Measurements from ENCODE around the gene KRTAP4-6. TPM values are rescaled to one million over a fixed set of nuclear protein-coding genes. Genes with fewer than 3 reads are reported as not detected.

KRTAP4-6 gene
- total RNA-seq, 1 experiment from 2014 or later, result not detected

DNA sequence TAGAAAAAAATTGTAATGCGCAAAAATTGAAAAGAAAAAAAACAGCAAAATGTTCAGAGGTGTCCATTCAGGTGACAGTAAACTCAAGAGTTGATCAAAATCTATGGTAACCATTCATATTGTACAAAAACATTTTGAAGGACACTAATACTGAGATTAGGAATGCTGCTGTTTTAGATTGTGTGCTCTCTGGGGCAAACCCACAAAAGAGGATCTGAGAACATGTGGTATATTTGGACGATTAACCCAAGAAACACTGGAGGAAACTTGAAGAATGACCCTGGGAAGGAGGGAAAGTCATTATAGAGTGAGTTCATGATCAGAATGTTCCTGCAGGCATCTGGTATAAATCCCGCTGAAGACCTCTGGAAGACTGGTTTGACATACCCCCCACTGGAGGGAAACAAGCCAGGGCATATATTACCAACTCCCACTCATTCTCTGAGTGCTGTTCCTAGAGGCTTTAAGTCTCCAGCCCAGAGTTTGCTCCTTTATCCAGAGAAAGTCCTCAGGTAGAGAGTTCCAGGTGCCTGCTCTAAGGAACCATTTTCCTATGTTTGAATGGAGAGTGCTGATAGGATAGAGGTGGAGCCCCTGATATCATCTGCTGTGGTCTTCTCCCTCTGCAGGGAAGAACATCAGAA is 36.5 kb upstream of the KRTAP4-6 start:
- H3F3A ChIP-seq (ENCODE audit: low read length, unreplicated experiment), result no peaks in the 10 kb centered on the region
- H3K4me2 ChIP-seq (ENCODE audit: low read length), result no peak overlapping the region
- H3K9me3 ChIP-seq (ENCODE audit: low read length), result no peaks in the 10 kb centered on the region
- no peaks in the 10 kb centered on the region for H3K36me3 ChIP-seq (ENCODE audit: low read depth, low read length)
- ATAC-seq, result no peak
- no peak overlapping the region for H3K4me3 ChIP-seq (ENCODE audit: low read length)
- CTCF ChIA-PET, result no interaction called here
- no TSS peak for BruUV-seq (replicated peaks)
- no peaks in the 10 kb centered on the region for H3K79me2 ChIP-seq (ENCODE audit: low read length)
- no peak for DNase-seq
- TF ChIP-seq, protein P1, sequence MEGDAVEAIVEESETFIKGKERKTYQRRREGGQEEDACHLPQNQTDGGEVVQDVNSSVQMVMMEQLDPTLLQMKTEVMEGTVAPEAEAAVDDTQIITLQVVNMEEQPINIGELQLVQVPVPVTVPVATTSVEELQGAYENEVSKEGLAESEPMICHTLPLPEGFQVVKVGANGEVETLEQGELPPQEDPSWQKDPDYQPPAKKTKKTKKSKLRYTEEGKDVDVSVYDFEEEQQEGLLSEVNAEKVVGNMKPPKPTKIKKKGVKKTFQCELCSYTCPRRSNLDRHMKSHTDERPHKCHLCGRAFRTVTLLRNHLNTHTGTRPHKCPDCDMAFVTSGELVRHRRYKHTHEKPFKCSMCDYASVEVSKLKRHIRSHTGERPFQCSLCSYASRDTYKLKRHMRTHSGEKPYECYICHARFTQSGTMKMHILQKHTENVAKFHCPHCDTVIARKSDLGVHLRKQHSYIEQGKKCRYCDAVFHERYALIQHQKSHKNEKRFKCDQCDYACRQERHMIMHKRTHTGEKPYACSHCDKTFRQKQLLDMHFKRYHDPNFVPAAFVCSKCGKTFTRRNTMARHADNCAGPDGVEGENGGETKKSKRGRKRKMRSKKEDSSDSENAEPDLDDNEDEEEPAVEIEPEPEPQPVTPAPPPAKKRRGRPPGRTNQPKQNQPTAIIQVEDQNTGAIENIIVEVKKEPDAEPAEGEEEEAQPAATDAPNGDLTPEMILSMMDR (conservative IDR thresholded peaks at IDR 0.05; ENCODE audit: low read depth, low read length), result no peak
- no peak for TF ChIP-seq EZH2 (IDR thresholded peaks at IDR 0.05; ENCODE audit: low read length, unreplicated experiment)
- no peak for TF ChIP-seq EZH2phosphoT487 (IDR thresholded peaks at IDR 0.05; ENCODE audit: borderline replicate concordance, low read length)
- no peaks in the 10 kb centered on the region for H3K27me3 ChIP-seq (ENCODE audit: low read length)
- POLR2A ChIA-PET (ENCODE audit: unreplicated experiment), result no interaction called here
- peaks cover 4% of the 10 kb centered on the region; the same call in 1 of the 2 replicates for H3K4me1 ChIP-seq (ENCODE audit: insufficient read depth, low read length)
- intact Hi-C loops (cut with micrococcal nuclease), result no loop called here
- no peaks in the 10 kb centered on the region for H3K9me2 ChIP-seq (replicated peaks; ENCODE audit: low read length)
- H4K20me1 ChIP-seq (ENCODE audit: low read length), result no peaks in the 10 kb centered on the region
- no peak overlapping the region for H3K27ac ChIP-seq (ENCODE audit: low read length)
- H2AFZ ChIP-seq (ENCODE audit: low read length), result no peak overlapping the region
- H3K9ac ChIP-seq (ENCODE audit: low read length), result no peak overlapping the region

DNA sequence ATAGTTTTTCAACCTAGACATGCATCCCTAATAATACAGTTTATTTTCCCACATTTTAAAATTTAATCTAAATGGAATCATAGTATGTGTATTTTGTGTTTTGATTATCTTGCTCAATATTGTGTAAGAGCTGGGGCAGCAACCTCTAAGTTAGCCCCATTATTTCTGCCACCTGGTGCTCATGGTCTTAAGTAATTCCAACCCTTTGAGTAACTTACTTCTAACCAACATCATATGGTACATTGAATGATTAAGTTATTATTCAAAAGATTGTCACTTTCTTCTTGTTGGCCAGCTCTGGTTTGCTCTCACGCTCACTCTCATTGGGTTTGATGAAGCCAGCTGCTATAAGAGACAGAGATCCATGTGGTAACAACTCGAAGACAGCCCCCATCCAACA is 31.5 kb upstream of the KRTAP4-6 start:
- DNase-seq, result no peak
- Histone ChIP-seq H3F3A (ENCODE audit: low read length, unreplicated experiment) (no peaks in the 10 kb centered on the region), H2AFZ (ENCODE audit: low read length) (no peak overlapping the region), H3K27me3 (ENCODE audit: low read length) (no peaks in the 10 kb centered on the region), H3K9me2 (replicated peaks; ENCODE audit: low read length) (no peaks in the 10 kb centered on the region), H3K4me2 (ENCODE audit: low read length) (no peak overlapping the region), H3K27ac (ENCODE audit: low read length) (no peak overlapping the region), H3K36me3 (ENCODE audit: low read depth, low read length) (no peaks in the 10 kb centered on the region), H3K9me3 (ENCODE audit: low read length) (no peaks in the 10 kb centered on the region), H4K20me1 (ENCODE audit: low read length) (no peaks in the 10 kb centered on the region), H3K4me1 (ENCODE audit: insufficient read depth, low read length) (no peaks in the 10 kb centered on the region), H3K4me3 (ENCODE audit: low read length) (no peak overlapping the region), H3K79me2 (ENCODE audit: low read length) (no peaks in the 10 kb centered on the region), H3K9ac (ENCODE audit: low read length) (no peak overlapping the region)
- intact Hi-C loops (cut with micrococcal nuclease), result no loop called here
- ChIA-PET POLR2A (ENCODE audit: unreplicated experiment) (no interaction called here), CTCF (interaction anchor here (0.6 kb wide), 1 partner anchor 9 kb away, joined by 3 read pairs; no protein-coding TSS in a partner anchor)
- ATAC-seq, result no peak
- no peak for TF ChIP-seq EZH2phosphoT487 (IDR thresholded peaks at IDR 0.05; ENCODE audit: borderline replicate concordance, low read length)
- no peak for TF ChIP-seq EZH2 (IDR thresholded peaks at IDR 0.05; ENCODE audit: low read length, unreplicated experiment)
- TF ChIP-seq, protein P1 (conservative IDR thresholded peaks at IDR 0.05; ENCODE audit: low read depth, low read length), result no peak
- no TSS peak for BruUV-seq (replicated peaks)

DNA sequence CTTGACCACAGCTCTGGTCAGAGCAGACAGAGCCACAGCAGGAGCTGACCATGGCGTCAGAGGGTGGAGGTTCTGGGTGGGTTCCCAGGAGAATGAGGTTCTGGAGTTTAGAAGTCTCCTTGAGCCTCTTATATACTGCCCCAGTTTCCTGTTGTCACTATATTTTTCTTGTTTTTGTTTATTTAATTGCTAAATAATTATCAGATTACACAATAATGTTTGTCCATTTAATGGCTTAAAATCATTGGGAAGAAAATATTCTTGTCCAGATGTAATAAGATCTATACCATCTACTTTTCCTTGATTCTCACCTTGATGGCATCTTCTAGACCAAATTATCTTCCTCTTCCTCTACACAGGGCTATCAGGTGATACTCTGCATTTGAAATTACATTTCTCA is 27.8 kb upstream of the KRTAP4-6 start, which contains the start of gene KRTAP4-3:
Gene KRTAP4-3, minus strand, starts transcription at position 101 of the 400 bp plus-strand sequence. Its CDS starts 49 bp downstream, at position 52.
- Histone ChIP-seq H3K36me3 (ENCODE audit: low read depth, low read length) (no peaks in the 10 kb centered on the region), H3K27me3 (ENCODE audit: low read length) (no peaks in the 10 kb centered on the region), H3K4me1 (ENCODE audit: insufficient read depth, low read length) (peaks cover 9% of the 10 kb centered on the region), H4K20me1 (ENCODE audit: low read length) (no peaks in the 10 kb centered on the region), H3K27ac (ENCODE audit: low read length) (no peak within 1 kb of the TSS), H3F3A (ENCODE audit: low read length, unreplicated experiment) (no peaks in the 10 kb centered on the region), H3K9ac (ENCODE audit: low read length) (no peak within 1 kb of the TSS), H3K79me2 (ENCODE audit: low read length) (no peaks in the 10 kb centered on the region), H2AFZ (ENCODE audit: low read length) (no peak within 1 kb of the TSS), H3K4me3 (ENCODE audit: low read length) (no peak within 1 kb of the TSS), H3K4me2 (ENCODE audit: low read length) (no peak within 1 kb of the TSS), H3K9me3 (ENCODE audit: low read length) (no peaks in the 10 kb centered on the region), H3K9me2 (replicated peaks; ENCODE audit: low read length) (no peaks in the 10 kb centered on the region)
- intact Hi-C loops (cut with micrococcal nuclease), result no loop called here
- ATAC-seq (no peak), DNase-seq (no peak)
- BruUV-seq (replicated peaks), result no TSS peak
- ChIA-PET POLR2A (ENCODE audit: unreplicated experiment) (no interaction called here), CTCF (no interaction called here)
- TF ChIP-seq, protein P1 (conservative IDR thresholded peaks at IDR 0.05; ENCODE audit: low read depth, low read length), result no peak
- no peak for TF ChIP-seq EZH2 (IDR thresholded peaks at IDR 0.05; ENCODE audit: low read length, unreplicated experiment)
- TF ChIP-seq EZH2phosphoT487 (IDR thresholded peaks at IDR 0.05; ENCODE audit: borderline replicate concordance, low read length), result no peak
